Measurements from ENCODE around the gene PTMA.

Gene PTMA

DNA sequence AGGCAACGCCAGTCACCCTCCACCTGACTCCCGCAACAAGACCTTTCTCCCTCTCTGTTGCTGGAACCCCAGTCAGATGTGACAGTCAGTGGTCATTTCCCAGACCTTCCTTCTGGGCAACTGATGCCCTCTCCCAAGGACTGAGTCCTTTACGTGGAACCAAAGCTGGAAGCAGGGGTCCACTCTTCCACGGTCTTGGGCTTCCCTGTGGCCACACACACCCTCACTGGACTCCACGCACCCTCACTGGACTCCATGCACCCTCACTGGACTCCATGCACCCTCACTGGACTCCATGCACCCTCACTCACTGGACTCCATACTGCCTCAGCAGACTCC is 7.1 kb downstream of the PTMA start:
- Histone ChIP-seq H3K36me3 (ENCODE audit: control insufficient read depth in 5 of 5, insufficient read depth in 5 of 5, low read length in 5 of 5) (peaks cover 0 to 18% (median 15%) of the 10 kb centered on the region in 5 donors), H3K9ac (ENCODE audit: low read length in 5 of 5) (no peak overlapping the region), H3K27ac (ENCODE audit: low read depth, low read length) (no peak overlapping the region), H3K9me3 (ENCODE audit: control insufficient read depth in 5 of 5, low read length in 5 of 5) (no peaks in the 10 kb centered on the region), H3K4me1 (ENCODE audit: control insufficient read depth in 5 of 5, insufficient read depth in 5 of 5, low read length in 5 of 5) (peaks cover 20 to 48% (median 41%) of the 10 kb centered on the region in 5 donors), H3K4me3 (ENCODE audit: low read depth in 1 of 5, low read length in 5 of 5) (no peak overlapping the region), H3K27me3 (ENCODE audit: control insufficient read depth in 5 of 5, insufficient read depth in 4 of 5, low read length in 5 of 5) (no peaks in the 10 kb centered on the region)

DNA sequence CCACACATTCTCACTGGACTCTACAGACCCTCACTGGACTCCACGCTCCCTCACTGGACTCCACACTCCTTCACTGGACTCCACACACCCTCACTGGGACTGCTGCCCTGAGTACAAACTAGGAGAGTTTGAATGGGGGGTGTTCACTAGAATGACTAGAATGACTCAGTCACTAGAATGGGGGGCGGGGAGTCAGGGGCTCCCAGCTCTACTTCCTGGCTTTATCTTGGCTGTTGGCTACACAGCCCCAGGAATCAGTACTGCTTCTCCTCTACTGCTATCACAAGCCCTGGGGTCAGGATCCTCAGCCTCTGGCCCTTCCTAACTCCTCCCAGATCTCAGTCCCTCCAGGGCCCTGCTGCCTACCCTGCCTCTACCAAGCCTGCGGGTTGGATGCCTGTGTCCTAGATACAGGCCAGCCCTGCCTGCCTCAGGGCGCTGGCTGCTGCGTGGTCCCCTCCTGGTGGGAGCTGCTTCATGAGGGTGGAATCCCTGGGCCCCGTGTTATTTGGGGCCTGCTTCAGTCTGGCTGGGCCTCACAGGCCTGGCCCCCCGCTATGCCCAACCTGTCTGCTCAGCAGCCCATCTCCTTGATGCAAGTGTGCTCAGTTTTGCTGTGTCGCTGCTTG is 7.8 kb downstream of the PTMA start:
- peaks cover 0 to 18% (median 15%) of the 10 kb centered on the region in 5 donors for H3K36me3 ChIP-seq (ENCODE audit: control insufficient read depth in 5 of 5, insufficient read depth in 5 of 5, low read length in 5 of 5)
- H3K27me3 ChIP-seq (ENCODE audit: control insufficient read depth in 5 of 5, insufficient read depth in 4 of 5, low read length in 5 of 5), result no peaks in the 10 kb centered on the region
- no peak overlapping the region for H3K4me3 ChIP-seq (ENCODE audit: low read depth in 1 of 5, low read length in 5 of 5)
- peaks cover 20 to 42% (median 35%) of the 10 kb centered on the region in 5 donors for H3K4me1 ChIP-seq (ENCODE audit: control insufficient read depth in 5 of 5, insufficient read depth in 5 of 5, low read length in 5 of 5)
- no peaks in the 10 kb centered on the region for H3K9me3 ChIP-seq (ENCODE audit: control insufficient read depth in 5 of 5, low read length in 5 of 5)
- H3K9ac ChIP-seq (ENCODE audit: low read length in 5 of 5), result no peak overlapping the region
- H3K27ac ChIP-seq (ENCODE audit: low read depth, low read length), result no peak overlapping the region

DNA sequence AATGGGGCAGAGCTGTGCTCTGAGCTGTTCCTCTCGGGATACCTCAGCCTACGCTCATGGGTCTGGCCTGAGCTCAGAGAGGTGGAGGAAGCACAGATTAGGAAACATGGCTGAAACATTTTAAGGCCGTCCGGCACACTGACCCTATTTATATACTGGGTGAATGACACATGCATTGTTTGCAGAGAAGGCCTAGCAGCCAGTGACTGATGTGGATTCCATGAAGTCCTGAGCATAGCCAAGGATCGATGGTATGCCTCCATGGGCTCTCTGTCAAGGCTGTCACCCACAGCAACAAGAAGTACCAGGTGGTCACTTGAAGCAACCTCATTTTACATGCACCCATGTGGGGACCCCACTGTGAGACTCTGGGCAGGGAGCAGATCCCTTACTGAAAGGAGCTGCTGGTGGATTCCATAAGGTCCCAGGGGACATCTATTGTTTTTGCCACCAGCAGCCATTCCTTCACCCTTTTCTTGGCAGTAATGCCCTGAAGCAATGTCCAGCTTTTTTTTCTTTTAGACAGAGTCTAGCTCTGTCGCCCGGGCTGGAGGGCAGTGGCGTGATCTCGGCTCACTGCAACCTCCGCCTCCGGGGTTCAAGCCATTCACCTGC is 8.4 kb downstream of the PTMA start:
- Histone ChIP-seq H3K9ac (ENCODE audit: low read length in 5 of 5) (no peak overlapping the region), H3K4me3 (ENCODE audit: low read depth in 1 of 5, low read length in 5 of 5) (no peak overlapping the region), H3K4me1 (ENCODE audit: control insufficient read depth in 5 of 5, insufficient read depth in 5 of 5, low read length in 5 of 5) (peaks cover 16 to 35% (median 28%) of the 10 kb centered on the region in 5 donors), H3K27ac (ENCODE audit: low read depth, low read length) (no peak overlapping the region), H3K9me3 (ENCODE audit: control insufficient read depth in 5 of 5, low read length in 5 of 5) (no peaks in the 10 kb centered on the region), H3K36me3 (ENCODE audit: control insufficient read depth in 5 of 5, insufficient read depth in 5 of 5, low read length in 5 of 5) (peaks cover 0 to 15% (median 12%) of the 10 kb centered on the region in 5 donors), H3K27me3 (ENCODE audit: control insufficient read depth in 5 of 5, insufficient read depth in 4 of 5, low read length in 5 of 5) (no peaks in the 10 kb centered on the region)

DNA sequence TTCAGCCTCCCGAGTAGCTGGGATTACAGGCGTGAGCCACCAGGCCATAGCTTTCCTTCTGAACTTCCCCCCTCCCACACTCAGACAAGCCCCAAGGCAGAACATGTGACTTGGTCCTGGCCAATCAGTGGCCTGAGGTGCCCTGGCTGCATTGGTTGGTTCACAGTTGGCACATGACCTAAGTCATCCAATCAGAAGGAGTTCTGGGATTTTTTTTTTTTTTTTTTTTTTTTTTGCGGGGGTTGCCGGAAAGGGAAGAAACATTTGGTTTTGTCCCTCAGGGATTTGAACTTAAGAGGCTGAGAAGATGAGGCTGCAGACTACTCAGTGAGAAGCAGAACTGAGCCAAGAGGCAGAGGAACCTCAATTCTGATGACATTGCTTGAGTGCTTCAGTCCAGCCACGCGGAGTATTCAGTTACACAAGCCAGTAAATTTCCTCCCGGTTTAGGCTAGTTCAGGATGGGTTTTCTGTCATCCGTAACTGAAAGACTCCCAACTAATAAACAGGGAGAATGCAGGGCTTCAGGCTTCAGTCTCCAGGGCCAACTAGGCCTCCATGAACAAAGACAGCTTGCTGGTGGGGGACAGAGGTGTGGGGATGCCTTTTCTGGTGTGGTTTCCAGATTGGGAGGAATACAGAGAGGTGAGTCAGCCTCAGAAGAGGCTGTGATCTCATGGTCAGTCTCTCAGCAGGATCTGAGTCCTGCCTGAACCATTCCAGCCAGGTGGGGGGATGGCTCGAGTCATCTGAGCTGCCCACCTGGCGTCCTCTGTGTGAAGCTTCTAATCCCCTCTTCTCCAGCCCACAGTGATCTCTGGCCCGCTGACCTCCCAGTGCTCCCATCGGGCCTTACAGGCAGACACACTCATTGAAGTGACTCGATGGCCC is 9.2 kb downstream of the PTMA start:
- no peak overlapping the region for H3K27ac ChIP-seq (ENCODE audit: low read depth, low read length)
- peak overlapping the region in 1 of 5 donors; percentile 10 for H3K9ac ChIP-seq (ENCODE audit: low read length in 5 of 5)
- no peaks in the 10 kb centered on the region for H3K9me3 ChIP-seq (ENCODE audit: control insufficient read depth in 5 of 5, low read length in 5 of 5)
- peaks cover 12 to 27% (median 20%) of the 10 kb centered on the region in 5 donors for H3K4me1 ChIP-seq (ENCODE audit: control insufficient read depth in 5 of 5, insufficient read depth in 5 of 5, low read length in 5 of 5)
- no peaks in the 10 kb centered on the region for H3K27me3 ChIP-seq (ENCODE audit: control insufficient read depth in 5 of 5, insufficient read depth in 4 of 5, low read length in 5 of 5)
- peaks cover 0 to 8% (median 4%) of the 10 kb centered on the region in 5 donors for H3K36me3 ChIP-seq (ENCODE audit: control insufficient read depth in 5 of 5, insufficient read depth in 5 of 5, low read length in 5 of 5)
- H3K4me3 ChIP-seq (ENCODE audit: low read depth in 1 of 5, low read length in 5 of 5), result no peak overlapping the region

DNA sequence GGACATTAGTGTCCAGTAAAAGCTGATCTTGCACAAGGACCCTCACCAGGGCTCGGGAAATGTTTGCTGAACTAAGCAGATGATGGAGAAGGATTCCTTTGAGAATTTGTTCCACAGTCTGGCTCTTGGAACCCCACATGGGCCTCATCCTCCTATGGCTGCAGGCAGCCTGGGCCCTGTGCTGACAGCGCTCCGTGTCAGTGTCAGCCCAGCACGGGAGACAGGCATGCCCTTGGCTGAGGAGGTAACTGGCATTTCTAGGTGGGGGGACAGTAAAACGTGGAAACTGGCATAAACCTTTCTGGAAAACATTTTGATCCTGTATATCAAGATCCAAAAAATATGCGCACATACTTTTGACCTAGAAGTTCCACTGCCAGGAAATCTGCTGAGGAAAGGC is 10.5 kb downstream of the PTMA start:
- H3K36me3 ChIP-seq (ENCODE audit: control insufficient read depth in 5 of 5, insufficient read depth in 5 of 5, low read length in 5 of 5), result peaks cover 0 to 3% (median 0%) of the 10 kb centered on the region in 5 donors
- H3K4me1 ChIP-seq (ENCODE audit: control insufficient read depth in 5 of 5, insufficient read depth in 5 of 5, low read length in 5 of 5), result peaks cover 12 to 22% (median 15%) of the 10 kb centered on the region in 5 donors
- no peaks in the 10 kb centered on the region for H3K9me3 ChIP-seq (ENCODE audit: control insufficient read depth in 5 of 5, low read length in 5 of 5)
- no peak overlapping the region for H3K9ac ChIP-seq (ENCODE audit: low read length in 5 of 5)
- no peak overlapping the region for H3K4me3 ChIP-seq (ENCODE audit: low read depth in 1 of 5, low read length in 5 of 5)
- no peak overlapping the region for H3K27ac ChIP-seq (ENCODE audit: low read depth, low read length)
- H3K27me3 ChIP-seq (ENCODE audit: control insufficient read depth in 5 of 5, insufficient read depth in 4 of 5, low read length in 5 of 5), result no peaks in the 10 kb centered on the region

DNA sequence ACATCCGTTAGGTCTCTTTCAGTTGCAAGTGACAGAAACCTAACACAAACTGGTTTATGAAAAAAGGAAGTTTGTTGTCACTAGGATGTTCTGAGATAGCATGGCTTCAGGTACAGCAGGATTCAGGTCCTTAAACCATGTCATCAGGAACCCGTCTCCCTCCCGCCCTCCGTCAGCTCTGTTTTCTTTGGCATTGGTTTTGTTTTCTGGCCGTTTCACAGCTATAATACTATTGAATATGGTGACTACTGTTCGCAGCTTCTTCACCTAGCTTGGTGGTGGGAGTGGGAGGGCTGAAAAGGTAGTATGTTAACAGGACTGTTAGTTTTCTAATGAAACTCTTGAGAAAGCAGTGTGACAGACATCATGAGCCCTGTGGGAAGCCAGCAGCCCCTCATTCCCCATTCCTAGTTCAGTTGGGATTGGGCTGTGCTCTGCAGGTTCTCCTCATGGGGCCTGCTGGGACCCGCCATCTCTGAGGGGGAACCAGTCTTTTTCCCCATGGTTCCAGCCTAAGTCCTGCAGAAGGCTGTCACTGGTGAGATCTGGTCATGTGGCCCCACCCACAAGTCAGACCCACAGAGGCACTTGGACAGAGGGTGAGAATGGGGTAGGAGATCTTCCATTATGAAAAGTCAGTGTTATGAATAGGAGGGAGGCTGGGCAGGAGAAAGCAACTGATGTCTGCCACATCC is 12.1 kb downstream of the PTMA start:
- no peaks in the 10 kb centered on the region for H3K9me3 ChIP-seq (ENCODE audit: control insufficient read depth in 5 of 5, low read length in 5 of 5)
- no peaks in the 10 kb centered on the region for H3K36me3 ChIP-seq (ENCODE audit: control insufficient read depth in 5 of 5, insufficient read depth in 5 of 5, low read length in 5 of 5)
- H3K4me3 ChIP-seq (ENCODE audit: low read depth in 1 of 5, low read length in 5 of 5), result no peak overlapping the region
- no peak overlapping the region for H3K27ac ChIP-seq (ENCODE audit: low read depth, low read length)
- H3K4me1 ChIP-seq (ENCODE audit: control insufficient read depth in 5 of 5, insufficient read depth in 5 of 5, low read length in 5 of 5), result peaks cover 0 to 5% (median 0%) of the 10 kb centered on the region in 5 donors
- H3K9ac ChIP-seq (ENCODE audit: low read length in 5 of 5), result no peak overlapping the region
- no peaks in the 10 kb centered on the region for H3K27me3 ChIP-seq (ENCODE audit: control insufficient read depth in 5 of 5, insufficient read depth in 4 of 5, low read length in 5 of 5)

DNA sequence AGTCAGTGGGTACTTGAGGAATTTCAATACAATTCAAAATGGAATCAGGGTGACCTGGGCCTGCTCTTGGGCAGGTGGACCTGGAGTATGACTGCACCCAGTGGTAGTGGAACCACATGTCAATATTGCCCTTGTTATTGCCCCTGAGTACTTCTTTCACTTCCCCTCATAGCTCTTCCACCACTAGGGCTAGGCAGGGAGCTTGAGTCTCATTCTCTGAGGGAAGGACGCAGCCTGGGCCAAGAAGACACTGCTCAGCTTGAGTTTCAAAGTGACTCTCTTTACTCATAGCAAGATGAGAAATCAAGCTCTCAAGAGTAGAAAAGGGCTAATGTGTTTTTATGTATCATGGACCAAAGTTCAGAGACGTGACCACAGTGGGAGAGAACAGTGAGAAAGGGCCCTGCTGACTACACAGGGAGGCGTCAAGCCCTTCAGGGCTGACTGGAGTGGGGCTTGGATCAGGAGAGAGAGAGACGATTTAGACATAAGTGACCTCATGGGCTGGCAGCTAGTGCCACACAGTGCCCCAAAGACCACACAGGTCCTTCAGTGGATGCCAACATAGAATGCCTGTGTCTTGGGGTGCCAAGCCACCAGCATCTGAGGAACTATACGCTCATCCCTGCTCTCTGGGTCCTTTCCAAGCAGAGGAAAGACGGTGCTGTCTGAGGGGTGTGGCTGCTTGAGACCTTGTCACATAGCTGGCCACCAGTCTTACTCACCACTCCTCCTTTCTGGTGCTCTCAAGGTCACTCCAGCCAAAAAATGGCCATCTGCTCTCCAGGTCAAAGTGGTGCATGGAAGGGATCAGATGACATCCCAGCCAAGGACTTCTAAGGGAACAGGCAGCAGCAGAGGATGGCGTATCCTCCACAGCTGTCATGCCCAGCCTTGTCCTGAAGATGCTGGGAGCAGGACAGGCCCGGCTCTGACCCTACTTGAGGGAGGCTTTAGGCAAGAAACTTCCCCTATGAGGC is 13.0 kb downstream of the PTMA start:
- H3K9me3 ChIP-seq (ENCODE audit: control insufficient read depth in 5 of 5, low read length in 5 of 5), result no peaks in the 10 kb centered on the region
- no peak overlapping the region for H3K27ac ChIP-seq (ENCODE audit: low read depth, low read length)
- peaks cover 0 to 5% (median 0%) of the 10 kb centered on the region in 5 donors for H3K4me1 ChIP-seq (ENCODE audit: control insufficient read depth in 5 of 5, insufficient read depth in 5 of 5, low read length in 5 of 5)
- no peak overlapping the region for H3K4me3 ChIP-seq (ENCODE audit: low read depth in 1 of 5, low read length in 5 of 5)
- H3K36me3 ChIP-seq (ENCODE audit: control insufficient read depth in 5 of 5, insufficient read depth in 5 of 5, low read length in 5 of 5), result no peaks in the 10 kb centered on the region
- no peak overlapping the region for H3K9ac ChIP-seq (ENCODE audit: low read length in 5 of 5)
- no peaks in the 10 kb centered on the region for H3K27me3 ChIP-seq (ENCODE audit: control insufficient read depth in 5 of 5, insufficient read depth in 4 of 5, low read length in 5 of 5)

DNA sequence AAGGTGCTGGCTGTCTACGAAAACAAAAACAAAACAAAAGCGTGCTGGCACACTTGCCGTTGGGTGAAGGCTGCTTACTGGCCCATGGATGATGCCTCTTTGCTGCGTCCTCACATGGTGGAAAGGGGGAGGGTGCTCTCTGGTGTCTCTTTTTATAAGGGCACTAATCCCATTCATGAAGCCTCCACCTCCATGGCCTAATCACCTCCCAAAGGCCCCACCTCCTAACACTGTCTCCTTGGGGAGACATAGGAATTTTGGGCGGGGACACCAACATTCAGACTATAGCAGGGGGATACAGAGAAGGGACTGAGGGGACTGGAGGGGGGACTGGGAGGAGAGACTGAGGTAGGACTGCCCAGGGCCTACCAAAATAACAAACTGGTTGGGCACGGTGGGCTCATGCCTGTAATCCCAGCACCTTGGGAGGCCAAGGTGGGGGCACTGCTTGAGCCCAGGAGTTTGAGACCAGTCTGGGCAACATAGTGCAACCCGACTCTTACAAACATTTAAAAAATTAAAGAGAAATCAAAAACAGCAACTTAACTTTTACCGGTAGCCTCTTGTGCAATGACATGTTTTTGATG is 14.5 kb downstream of the PTMA start:
- H3K4me3 ChIP-seq (ENCODE audit: low read depth in 1 of 5, low read length in 5 of 5), result no peak overlapping the region

DNA sequence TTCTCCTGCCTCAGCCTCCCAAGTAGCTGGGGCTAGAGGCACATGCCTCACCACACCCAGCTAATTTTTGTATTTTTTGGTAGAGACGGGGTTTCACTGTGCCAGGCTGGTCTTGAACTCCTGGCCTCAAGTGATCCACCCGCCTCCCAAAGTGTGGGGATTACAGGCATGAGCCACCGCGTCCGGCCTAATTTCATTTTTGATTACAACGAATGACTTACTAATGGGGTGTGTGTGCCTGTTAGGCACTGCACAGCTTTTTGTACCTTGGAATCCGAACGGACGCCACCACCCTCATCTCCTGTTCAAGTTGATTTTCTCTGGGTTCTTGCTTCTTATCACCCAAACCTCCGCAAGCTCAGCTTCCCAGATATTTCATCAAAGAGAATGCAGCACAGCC is 17.2 kb downstream of the PTMA start:
- H3K4me1 ChIP-seq (ENCODE audit: control insufficient read depth in 5 of 5, insufficient read depth in 5 of 5, low read length in 5 of 5), result no peaks in the 10 kb centered on the region
- H3K27me3 ChIP-seq (ENCODE audit: control insufficient read depth in 5 of 5, insufficient read depth in 4 of 5, low read length in 5 of 5), result no peaks in the 10 kb centered on the region
- no peak overlapping the region for H3K27ac ChIP-seq (ENCODE audit: low read depth, low read length)
- H3K36me3 ChIP-seq (ENCODE audit: control insufficient read depth in 5 of 5, insufficient read depth in 5 of 5, low read length in 5 of 5), result peaks cover 0 to 5% (median 0%) of the 10 kb centered on the region in 5 donors
- no peak overlapping the region for H3K9ac ChIP-seq (ENCODE audit: low read length in 5 of 5)
- no peak overlapping the region for H3K4me3 ChIP-seq (ENCODE audit: low read depth in 1 of 5, low read length in 5 of 5)
- no peaks in the 10 kb centered on the region for H3K9me3 ChIP-seq (ENCODE audit: control insufficient read depth in 5 of 5, low read length in 5 of 5)

More for the DNA sequence above, 14.5 kb downstream of the PTMA start:
- no peak overlapping the region for H3K9ac ChIP-seq (ENCODE audit: low read length in 5 of 5)
- H3K9me3 ChIP-seq (ENCODE audit: control insufficient read depth in 5 of 5, low read length in 5 of 5), result no peaks in the 10 kb centered on the region
- no peaks in the 10 kb centered on the region for H3K36me3 ChIP-seq (ENCODE audit: control insufficient read depth in 5 of 5, insufficient read depth in 5 of 5, low read length in 5 of 5)
- peaks cover 0 to 1% (median 0%) of the 10 kb centered on the region in 5 donors for H3K4me1 ChIP-seq (ENCODE audit: control insufficient read depth in 5 of 5, insufficient read depth in 5 of 5, low read length in 5 of 5)
- H3K27ac ChIP-seq (ENCODE audit: low read depth, low read length), result no peak overlapping the region
- no peaks in the 10 kb centered on the region for H3K27me3 ChIP-seq (ENCODE audit: control insufficient read depth in 5 of 5, insufficient read depth in 4 of 5, low read length in 5 of 5)
